K562 (cell line): ENCODE data around the gene OCRL. TPM values are rescaled to one million over a fixed set of nuclear protein-coding genes. Genes with fewer than 3 reads are reported as not detected.

ENCODE experiments used
- CBX8 ChIP-seq: fragments of 200-600 bp; sonication (generic); IDR thresholded peaks from 2 replicates; pipeline ENCODE4 v1.6.1; 2012; ENCODE audit warnings: borderline replicate concordance, mixed run types, low read depth, mild to moderate bottlenecking, moderate library complexity, mixed read lengths, low read length, control low read depth, inconsistent platforms; ENCODE audit not compliant: poor library complexity, severe bottlenecking; ENCODE audit errors: extremely low read depth
- CEBPB ChIP-seq: fragments of 450-650 bp; IDR thresholded peaks from 2 replicates; pipeline ENCODE4 v1.6.1; 2016; ENCODE audit warnings: missing genetic modification characterization, missing compliant biosample characterization
- FOXJ2 ChIP-seq: fragments of 200-800 bp; sonication (Bioruptor generic); IDR thresholded peaks from 2 replicates; pipeline ENCODE4 v1.6.1; 2016; ENCODE audit warnings: missing genetic modification characterization, missing compliant biosample characterization
- IRF2 ChIP-seq: sonication (generic); formaldehyde crosslinking; IDR thresholded peaks from 2 replicates; pipeline ENCODE4 v1.8.1; 2022; ENCODE audit warnings: mild to moderate bottlenecking, missing genetic modification reagents
- LARP7 ChIP-seq: fragments of 450-650 bp; IDR thresholded peaks from 2 replicates; pipeline ENCODE4 v1.6.1; 2016
- SP2 ChIP-seq: IDR thresholded peaks from 2 replicates; pipeline ENCODE4 v1.6.1; 2011; ENCODE audit warnings: mild to moderate bottlenecking, low read depth, low read length, moderate library complexity; ENCODE audit not compliant: poor library complexity, severe bottlenecking; ENCODE audit errors: extremely low read depth
- SRF ChIP-seq, 2 experiments: fragments of 250-450, 450-650 bp in 1 of 2; sonication (Bioruptor Pico) in 1 of 2; sonication (generic) in 1 of 2; formaldehyde crosslinking; IDR thresholded peaks; 2 replicates each; pipeline versions ENCODE4 v1.5.0 to v1.5.1; 2020 to 2022; ENCODE audit warnings: mild to moderate bottlenecking in 1 of 2, missing genetic modification reagents in 1 of 2
- TRIM28 ChIP-seq: fragments of 450-650 bp; IDR thresholded peaks from 2 replicates; pipeline ENCODE4 v1.6.1; 2017
- YY1 ChIP-seq, 3 experiments: IDR thresholded peaks; 2 replicates each; pipeline ENCODE4 v1.6.1; 2011; ENCODE audit warnings: low read length in 2 of 3, mild to moderate bottlenecking in 2 of 3, moderate library complexity in 2 of 3, borderline replicate concordance in 1 of 3, control low read depth in 1 of 3, low read depth in 1 of 3; ENCODE audit not compliant: insufficient read depth in 3 of 3, insufficient replicate concordance in 2 of 3, control insufficient read depth in 1 of 3, insufficient read length in 1 of 3; ENCODE audit errors: extremely low read depth in 1 of 3
- ZBTB11 ChIP-seq, 3 experiments: fragments of 200-800 bp in 1 of 3; fragments of 250-450 bp in 1 of 3; fragments of 450-650 bp in 1 of 3; sonication (Bioruptor Pico) in 1 of 3; sonication (Bioruptor generic) in 1 of 3; formaldehyde crosslinking in 1 of 3; IDR thresholded peaks; 2 replicates each; pipeline versions ENCODE4 v1.6.1 to v1.8.0; 2016 to 2022; ENCODE audit warnings: mild to moderate bottlenecking in 2 of 3, missing genetic modification characterization in 2 of 3, missing compliant biosample characterization in 1 of 3, moderate library complexity in 1 of 3
- ZBTB40 ChIP-seq, 2 experiments: fragments of 450-650 bp in 1 of 2; sonication (generic) in 1 of 2; formaldehyde crosslinking in 1 of 2; IDR thresholded peaks; 2 replicates each; pipeline versions ENCODE4 v1.7.1 to v1.9.0; 2016 to 2022; ENCODE audit warnings: inconsistent platforms in 1 of 2, mild to moderate bottlenecking in 1 of 2, missing genetic modification reagents in 1 of 2
- ZKSCAN1 ChIP-seq: fragments of 150-350 bp; IDR thresholded peaks from 2 replicates; pipeline ENCODE4 v1.6.1; 2016; ENCODE audit warnings: low read depth, low read length
- ZNF165 ChIP-seq: fragments of 250-450 bp; sonication (Bioruptor Pico); IDR thresholded peaks from 2 replicates; pipeline ENCODE4 v1.4.0; 2020; ENCODE audit warnings: borderline replicate concordance
- polyA plus RNA-seq, 8 experiments: library from polyadenylated mRNA; depleted of rRNA in 4 of 8; stranded (reverse) in 5 of 8; unstranded in 3 of 8; fragments of >200 nt; fragmentation: Nextera tagmentation in 2 of 8; fragmentation: Illumina TruSeq in 1 of 8; extraction: Ambion mirVana in 2 of 8; extraction: Trizol in 1 of 8; gene quantifications; 2 replicates each; pipeline versions ENCODE4 v1.2.1 to v1.2.3, GENCODE V29; 2011 to 2014; ENCODE audit warnings: inconsistent platforms in 1 of 8, missing spikeins in 1 of 8
- total RNA-seq, 7 experiments: library from RNA; depleted of rRNA in 6 of 7; stranded (reverse); fragments of >200 nt in 6 of 7; fragmentation: Illumina TruSeq in 2 of 7; extraction: Trizol in 2 of 7; gene quantifications; 2 replicates each; pipeline versions ENCODE4 v1.2.1 to v1.2.3, GENCODE V29; 2011 to 2021; ENCODE audit warnings: low replicate concordance in 1 of 7

Gene OCRL
- total and polyA plus RNA-seq, 9 of the 15 experiments (the other 6 are each of a cell fraction or from before 2014, with no cell fraction given) = 2.2 to 23.4 (median 11.9) TPM

GRCh38 chrX:129540068-129540653 is at the start of gene OCRL (continued):
- TF ChIP-seq ZBTB40 (IDR thresholded peaks at IDR 0.05) (no peak), ZBTB40 (CRISPR knock-in tag; IDR thresholded peaks at IDR 0.05) (no peak), ZNF165 (no peak), YY1 (IDR thresholded peaks at IDR 0.05; ENCODE audit: borderline replicate concordance in 1 of 3, control insufficient read depth in 1 of 3, extremely low read depth in 1 of 3, insufficient read depth in 3 of 3, insufficient read length in 1 of 3, insufficient replicate concordance in 2 of 3, low read depth in 1 of 3, low read length in 2 of 3) (peak in 2 of 3 experiments; percentile 30 to 62), TRIM28 (no peak), SRF (CRISPR knock-in tag; IDR thresholded peaks at IDR 0.05) (no peak), ZKSCAN1 (no peak), LARP7 (no peak), FOXJ2 (tag) (no peak), CBX8 (no peak), IRF2 (CRISPR knock-in tag) (no peak), CEBPB (tag) (no peak), ZBTB11 (CRISPR knock-in tag; IDR thresholded peaks at IDR 0.05) (no peak), SP2 (no peak)
